ENCODE results near the gene SNX8.

Gene SNX8

GRCh38 chr7:2242541-2243429 is 71.5 kb downstream of the SNX8 start:
- DNase-seq, result no peak

DNA sequence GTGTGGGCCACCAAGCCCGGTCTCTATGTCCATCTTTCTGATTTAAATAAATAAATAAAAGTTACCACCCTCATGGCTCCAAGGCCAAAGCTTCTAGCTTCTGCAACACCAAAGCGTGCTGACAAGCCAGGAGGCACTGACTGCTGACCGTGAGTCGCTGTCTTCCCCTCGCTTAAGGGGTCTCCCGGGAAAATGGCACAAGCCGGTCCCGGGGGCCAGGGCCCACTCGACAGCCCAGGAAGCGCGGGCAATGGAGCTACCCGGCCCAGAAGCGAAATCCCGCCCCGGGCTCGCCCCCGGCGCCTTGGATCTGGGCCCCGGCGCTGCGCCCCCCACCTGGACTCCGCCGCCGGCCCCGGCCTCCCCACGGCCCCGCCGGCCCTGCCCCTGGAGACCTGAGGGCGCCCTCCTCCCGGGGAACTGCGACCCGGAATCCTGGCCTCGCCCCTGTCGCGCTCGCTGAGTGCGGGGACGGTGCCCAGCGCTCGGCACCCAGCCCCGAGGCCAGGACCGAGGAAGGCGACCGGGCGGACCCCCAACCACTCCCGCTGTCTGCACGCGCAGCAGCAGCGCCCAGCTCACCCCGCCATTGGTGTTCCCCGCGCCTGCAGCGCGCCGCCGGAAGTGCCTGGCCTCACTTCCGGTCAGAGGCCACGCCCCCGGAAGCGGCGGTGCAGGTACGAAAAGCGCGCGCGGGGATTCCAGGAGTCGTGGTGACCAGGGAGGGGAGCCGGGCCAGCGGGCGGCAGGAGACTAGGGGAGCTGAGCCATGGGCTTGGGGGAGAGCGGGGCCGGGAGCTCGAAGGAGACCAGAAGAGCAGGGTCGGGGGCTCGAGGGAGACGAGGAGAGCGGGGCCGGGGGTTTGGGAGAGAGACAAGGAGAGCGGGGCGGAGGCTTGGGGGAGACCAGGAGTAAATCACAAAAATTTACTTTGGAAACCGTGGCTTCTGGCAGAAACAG is 72.4 kb downstream of the SNX8 start, which contains the start of the genes MRM2 and NUDT1:
Gene MRM2, minus strand, starts transcription at position 626 of the 961 bp plus-strand sequence. Its CDS starts 36 bp downstream, at position 590.
Gene NUDT1, plus strand, starts transcription at position 647 of the 961 bp plus-strand sequence. CDS start 2,349 bp downstream, outside the sequence.
- peak; percentile 55 for DNase-seq

- DNase-seq, result no peak
These were observed 75.0 kb downstream of the SNX8 start for GRCh38 chr7:2239242-2239641.

DNA sequence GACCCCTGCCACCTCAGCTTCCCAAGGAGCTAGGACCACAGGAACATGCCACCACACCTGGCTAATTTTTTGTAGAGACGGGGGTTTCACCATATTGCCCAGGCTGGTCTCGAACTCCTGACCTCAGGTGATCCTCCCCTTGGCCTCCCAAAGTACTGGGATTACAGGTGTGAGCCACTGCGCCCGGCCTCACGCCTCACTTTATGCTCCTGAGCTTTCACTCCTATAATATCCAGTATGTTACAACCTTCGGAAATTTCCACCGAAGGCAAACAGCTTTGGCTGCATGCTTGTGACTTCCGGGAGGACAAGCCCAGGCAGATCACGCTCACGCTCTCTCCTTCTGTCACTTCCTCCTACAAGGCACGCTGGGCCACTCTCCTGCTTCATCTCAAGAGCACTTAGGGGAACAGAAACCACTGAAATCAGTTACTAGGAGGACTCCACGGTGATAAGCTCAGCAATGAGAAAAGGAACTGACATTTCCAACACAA is 77.1 kb downstream of the SNX8 start:
- DNase-seq, result no peak

GRCh38 chr7:2233926-2234325 is 80.3 kb downstream of the SNX8 start:
- no peak for DNase-seq

- peak; percentile 79 for DNase-seq
These were observed 81.3 kb downstream of the SNX8 start, which contains the start of gene MAD1L1 for GRCh38 chr7:2232766-2233520. MAD1L1 (minus strand) TSS chr7:2232945; CDS start chr7:2230133, 2,812 bp downstream.

DNA sequence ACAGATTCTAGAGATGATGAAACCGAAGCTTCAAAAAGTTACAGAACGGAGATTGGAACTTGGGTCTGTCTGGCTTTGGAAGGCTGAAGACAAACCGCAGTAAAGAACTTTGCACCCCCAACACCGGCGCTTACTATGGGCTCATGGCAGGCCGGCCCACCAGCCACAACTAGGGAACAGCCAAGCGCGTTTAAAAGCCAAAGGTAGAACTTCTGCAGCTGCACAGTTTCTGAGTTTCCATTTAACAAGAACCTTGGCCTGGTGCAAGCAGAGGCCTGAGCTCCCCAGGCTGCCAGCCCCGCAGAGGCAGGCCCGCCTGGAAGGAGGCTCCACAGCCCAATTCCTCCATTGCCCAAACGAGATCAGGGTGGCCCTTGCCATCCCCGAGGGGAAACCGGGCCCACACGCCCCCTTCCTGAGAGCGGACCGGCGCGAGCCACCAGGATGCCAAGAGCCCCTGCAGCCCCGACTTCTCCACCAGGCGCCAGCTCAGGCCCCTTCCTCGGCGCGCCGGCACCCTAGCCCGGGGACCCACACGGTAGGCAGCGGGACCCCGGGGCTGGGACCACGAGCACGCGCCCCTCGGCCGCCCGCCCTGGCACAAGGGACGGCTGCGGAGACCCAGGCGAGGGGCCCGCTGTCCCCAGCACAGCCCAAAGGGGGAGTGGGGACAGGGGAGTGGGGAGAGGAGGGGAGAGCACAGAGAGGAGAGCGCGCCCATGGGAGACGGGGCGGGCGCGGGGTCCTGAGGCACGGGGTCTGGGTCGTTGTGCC is 82.1 kb downstream of the SNX8 start:
- no peak for DNase-seq

DNA sequence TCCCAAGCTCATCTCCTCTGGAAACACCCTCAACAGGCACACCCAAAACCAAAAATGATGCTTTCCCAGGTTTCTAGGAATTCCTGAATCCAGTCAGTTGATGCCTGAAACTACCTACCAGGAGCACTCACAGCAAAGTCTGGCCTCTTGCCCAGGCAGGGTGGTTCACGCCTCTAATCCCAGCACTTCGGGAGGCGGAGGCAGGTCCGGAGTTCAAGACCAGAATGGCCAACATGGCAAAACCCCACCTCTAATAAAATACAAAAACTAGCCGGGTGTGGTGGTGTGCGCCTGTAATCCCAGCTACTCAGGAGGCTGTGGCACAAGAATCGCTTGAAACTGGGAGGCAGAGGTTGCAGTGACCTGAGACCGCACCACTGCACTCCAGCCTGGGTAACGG is 83.4 kb downstream of the SNX8 start:
- no peak for DNase-seq

GRCh38 chr7:2230226-2230625 is 84.0 kb downstream of the SNX8 start:
- no peak for DNase-seq

GRCh38 chr7:2229467-2229866 is 84.8 kb downstream of the SNX8 start:
- DNase-seq, result no peak

- no peak for DNase-seq
These were observed 85.3 kb downstream of the SNX8 start for GRCh38 chr7:2228921-2229320.

GRCh38 chr7:2227699-2228098 is 86.5 kb downstream of the SNX8 start:
- no peak for DNase-seq

DNA sequence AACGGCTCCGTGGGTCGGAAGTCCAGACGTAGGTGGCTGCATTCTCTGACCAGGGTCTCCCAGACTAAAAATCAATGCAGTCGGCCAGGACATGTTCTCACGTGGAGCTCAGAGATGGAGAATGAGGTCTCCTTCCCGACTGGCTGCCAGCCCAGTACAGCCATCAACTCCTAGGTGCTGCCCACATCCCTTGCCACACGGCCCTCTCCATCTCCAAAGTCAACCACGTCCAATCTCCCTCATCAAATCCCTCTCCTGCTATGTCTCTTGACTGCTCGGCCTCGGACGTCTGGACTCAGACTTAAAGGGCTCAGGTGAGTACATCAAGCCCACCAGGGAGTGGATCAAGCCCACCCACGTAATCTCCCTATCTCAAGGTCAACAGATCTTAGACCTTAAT is 88.4 kb downstream of the SNX8 start:
- DNase-seq, result no peak

DNA sequence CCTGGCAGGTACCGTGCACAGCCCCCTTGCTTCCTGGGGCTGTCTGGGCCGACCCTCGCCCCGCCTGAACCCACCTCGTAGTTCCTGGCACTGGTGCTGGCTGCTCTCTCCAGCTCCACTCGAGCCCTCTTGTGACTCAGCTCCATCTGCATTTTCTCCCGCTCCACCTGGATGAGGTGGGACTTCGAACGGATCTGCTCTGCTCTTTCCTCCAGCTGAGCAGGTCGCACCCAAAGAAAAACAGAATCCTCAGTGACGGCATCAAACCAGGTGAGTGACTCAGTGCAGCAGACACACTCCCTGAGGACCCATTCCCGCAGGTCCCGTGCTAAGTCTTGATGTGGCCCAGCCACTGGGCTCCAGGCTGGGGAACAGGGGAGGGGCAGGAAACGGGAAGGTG is 88.9 kb downstream of the SNX8 start:
- no peak for DNase-seq

DNA sequence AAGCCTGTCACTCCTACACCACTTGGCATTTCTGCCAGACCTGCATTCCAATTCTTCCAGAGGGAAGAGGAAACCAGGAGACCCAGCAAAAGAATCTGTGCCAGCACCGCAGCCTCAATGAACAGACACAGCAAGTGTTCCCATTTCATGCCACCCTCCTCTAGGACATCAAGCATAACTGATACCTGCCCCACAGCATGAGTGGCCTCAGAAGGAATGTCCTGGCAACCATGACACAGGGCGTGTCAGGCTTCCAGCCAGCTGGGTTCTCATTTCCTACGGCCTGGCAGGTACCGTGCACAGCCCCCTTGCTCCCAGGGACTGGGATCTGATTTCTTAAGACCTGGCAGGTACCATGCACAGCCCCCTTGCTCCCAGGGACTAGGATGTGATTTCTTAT is 89.3 kb downstream of the SNX8 start:
- no peak for DNase-seq

- DNase-seq, result no peak
These were observed 89.7 kb downstream of the SNX8 start for GRCh38 chr7:2224491-2224928.

DNA sequence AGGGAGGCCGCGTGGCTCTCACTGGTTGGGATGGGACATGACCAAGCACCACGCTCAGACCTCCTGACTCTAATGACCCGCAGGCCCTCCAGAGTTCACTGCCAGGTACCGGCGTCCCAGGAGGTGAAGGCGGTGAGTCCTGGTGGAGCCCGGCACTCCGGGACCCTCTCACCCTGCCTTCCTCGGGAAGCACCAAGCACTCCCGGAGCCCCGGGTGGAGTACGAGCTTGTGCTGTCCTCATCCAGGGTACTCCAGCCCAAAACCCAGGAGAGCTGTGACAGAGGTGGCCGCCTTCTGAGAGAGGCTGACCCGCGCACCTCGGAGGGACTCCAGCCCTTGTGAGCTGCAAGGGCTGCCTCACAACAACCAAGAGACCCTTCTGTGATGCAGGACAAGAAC is 90.9 kb downstream of the SNX8 start:
- DNase-seq, result no peak

GRCh38 chr7:2222516-2222915 is 91.7 kb downstream of the SNX8 start:
- DNase-seq, result no peak

DNA sequence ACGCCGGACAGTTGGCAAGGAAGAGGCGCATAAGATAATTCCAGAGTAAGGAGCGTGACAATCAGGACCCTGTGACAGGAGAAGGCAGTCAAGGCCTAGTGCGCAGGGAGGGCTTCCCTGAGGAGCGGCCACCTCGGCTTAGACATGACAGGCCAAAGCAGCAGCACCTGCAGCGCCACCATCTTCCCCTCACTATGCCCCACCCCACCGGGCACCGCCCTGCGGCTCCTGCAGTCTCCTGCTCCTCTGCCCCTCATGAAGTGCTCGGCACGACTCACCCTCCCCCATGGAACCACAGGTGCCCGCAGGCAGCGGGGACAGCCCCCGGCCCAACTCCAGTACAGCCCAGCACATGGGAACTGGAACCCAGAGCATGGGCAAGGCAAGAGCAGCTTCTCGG is 93.3 kb downstream of the SNX8 start:
- DNase-seq, result no peak

DNA sequence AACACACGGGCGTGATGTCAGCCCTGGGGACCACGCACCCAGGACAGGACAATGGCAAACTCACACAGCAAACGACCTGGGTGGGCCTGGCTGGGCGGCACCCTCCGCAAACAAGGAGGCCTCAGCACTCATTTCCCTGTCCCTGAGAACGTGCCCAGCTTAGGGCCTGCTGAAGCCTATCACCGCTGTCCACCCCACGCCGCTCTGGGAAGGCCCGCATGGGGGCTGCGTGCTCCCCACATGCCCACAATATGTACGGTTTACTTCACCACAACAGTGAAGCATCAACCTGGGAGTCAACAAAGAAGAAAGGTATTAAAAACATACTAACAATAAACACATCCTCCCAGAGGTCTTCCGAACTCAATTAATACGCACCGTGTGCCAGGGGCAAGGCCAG is 93.7 kb downstream of the SNX8 start:
- no peak for DNase-seq

GRCh38 chr7:2220030-2220429 is 94.2 kb downstream of the SNX8 start:
- no peak for DNase-seq

- no peak for DNase-seq
These were observed 94.6 kb downstream of the SNX8 start for GRCh38 chr7:2219606-2220005.
